Measurements from ENCODE around the gene DMBT1. TPM values are rescaled to one million over a fixed set of nuclear protein-coding genes. Genes with fewer than 3 reads are reported as not detected.

The DMBT1 gene
- total and polyA plus RNA-seq, 4 experiments from 2014 or later = not detected

DNA sequence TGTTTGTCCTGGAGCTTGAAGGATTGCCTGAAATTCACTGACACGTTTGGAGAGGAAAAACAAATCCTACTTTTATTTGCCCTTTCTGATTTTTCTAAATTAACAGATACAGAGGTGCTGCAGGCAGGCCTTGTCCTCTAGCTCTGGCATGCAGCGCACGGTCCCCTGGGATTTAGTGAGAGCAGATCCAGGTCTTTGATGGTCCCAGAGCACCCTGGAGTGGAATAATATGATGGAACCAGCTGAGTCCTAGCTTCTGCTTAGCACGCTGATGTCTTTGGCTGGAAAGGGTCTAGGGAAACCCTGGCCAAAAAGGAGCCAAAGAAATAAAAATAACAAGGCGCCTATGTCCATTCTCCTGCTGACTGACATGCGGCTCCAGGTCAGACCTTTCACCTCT lies 98.6 kb downstream of the DMBT1 start:
- Mint-ChIP-seq H3K27me3 (peaks cover 10 to 30% of the 10 kb centered on the region in 2 donors), H3K27ac (no peak overlapping the region), H3K4me1 (no peaks in the 10 kb centered on the region), H3K36me3 (no peaks in the 10 kb centered on the region), H3K9me3 (no peaks in the 10 kb centered on the region), H3K4me3 (no peak overlapping the region)
- POLR2A ChIA-PET (ENCODE audit: partially characterized antibody) = no interaction called here
- Histone ChIP-seq H3K4me3 (ENCODE audit: low read length in 2 of 2) (no peak overlapping the region), H3K27me3 (ENCODE audit: insufficient read depth, low read length) (no peaks in the 10 kb centered on the region), H3K9me3 (ENCODE audit: control insufficient read depth in 1 of 2, low read length in 2 of 2) (no peaks in the 10 kb centered on the region), H3K4me1 (ENCODE audit: insufficient read depth, low read length) (no peaks in the 10 kb centered on the region), H3K36me3 (ENCODE audit: insufficient read depth, low read length) (no peaks in the 10 kb centered on the region), H3K27ac (ENCODE audit: low read depth, low read length) (no peak overlapping the region)
- CTCF ChIA-PET (ENCODE audit: partially characterized antibody) = no interaction called here
- intact Hi-C loops (cut with micrococcal nuclease) = no loop called here
- DNase-seq = no peak

DNA sequence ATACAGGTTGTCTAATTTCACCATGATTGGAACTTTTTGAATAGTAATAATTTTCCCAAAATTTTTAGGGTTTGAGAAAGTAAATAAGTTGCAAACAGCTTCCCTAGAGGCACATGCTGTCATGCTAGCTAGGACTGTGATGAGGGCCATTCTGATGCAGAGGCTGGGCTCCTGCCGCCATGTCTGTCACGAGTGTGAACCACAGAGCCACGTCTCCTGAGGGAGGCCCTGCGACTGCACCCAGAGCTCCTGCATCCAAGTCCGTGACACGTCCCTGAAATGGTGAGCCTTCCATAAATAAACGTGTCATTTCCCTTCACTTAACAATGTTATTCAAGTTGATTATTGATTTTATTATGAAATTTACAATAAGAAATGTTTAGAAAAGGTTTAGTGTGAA lies 99.1 kb downstream of the DMBT1 start:
- Histone ChIP-seq H3K27ac (ENCODE audit: low read depth, low read length) (no peak overlapping the region), H3K4me1 (ENCODE audit: insufficient read depth, low read length) (no peaks in the 10 kb centered on the region), H3K27me3 (ENCODE audit: insufficient read depth, low read length) (no peaks in the 10 kb centered on the region), H3K4me3 (ENCODE audit: low read length in 2 of 2) (no peak overlapping the region), H3K9me3 (ENCODE audit: control insufficient read depth in 1 of 2, low read length in 2 of 2) (no peaks in the 10 kb centered on the region), H3K36me3 (ENCODE audit: insufficient read depth, low read length) (no peaks in the 10 kb centered on the region)
- Mint-ChIP-seq H3K4me1 (no peaks in the 10 kb centered on the region), H3K36me3 (no peaks in the 10 kb centered on the region), H3K27me3 (peaks cover 13 to 31% of the 10 kb centered on the region in 2 donors), H3K9me3 (no peaks in the 10 kb centered on the region), H3K4me3 (no peak overlapping the region), H3K27ac (no peak overlapping the region)
- POLR2A ChIA-PET (ENCODE audit: partially characterized antibody) = no interaction called here
- CTCF ChIA-PET (ENCODE audit: partially characterized antibody) = no interaction called here
- DNase-seq = no peak
- intact Hi-C loops (cut with micrococcal nuclease) = no loop called here

DNA sequence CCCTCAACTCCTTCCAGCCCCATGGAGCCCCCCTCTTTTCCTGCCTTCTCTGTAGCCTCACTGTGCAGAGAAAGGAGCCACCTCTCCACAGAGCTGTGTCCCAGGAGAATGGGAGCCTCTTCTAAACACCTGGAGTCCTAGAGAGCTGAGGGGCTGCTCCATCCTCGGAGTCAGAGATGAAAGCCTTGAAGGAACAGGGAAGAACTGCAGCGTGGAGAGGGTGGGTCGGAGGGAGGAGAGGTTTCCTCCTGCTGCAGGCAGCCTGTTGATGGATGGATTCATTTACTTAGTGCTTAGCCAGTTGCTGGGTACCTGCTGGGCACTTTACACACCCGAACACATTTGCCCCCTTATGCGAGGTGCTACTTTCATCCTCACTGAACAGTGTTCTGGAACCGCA lies 100.1 kb downstream of the DMBT1 start:
- H3K4me1 Mint-ChIP-seq = no peaks in the 10 kb centered on the region
- Histone ChIP-seq H3K4me1 (ENCODE audit: insufficient read depth, low read length) (no peaks in the 10 kb centered on the region), H3K4me3 (ENCODE audit: low read length in 2 of 2) (no peak overlapping the region), H3K27me3 (ENCODE audit: insufficient read depth, low read length) (no peaks in the 10 kb centered on the region), H3K27ac (ENCODE audit: low read depth, low read length) (no peak overlapping the region), H3K9me3 (ENCODE audit: control insufficient read depth in 1 of 2, low read length in 2 of 2) (no peaks in the 10 kb centered on the region), H3K36me3 (ENCODE audit: insufficient read depth, low read length) (no peaks in the 10 kb centered on the region)
- no peak for DNase-seq
- intact Hi-C loops (cut with micrococcal nuclease) = no loop called here
- no peak overlapping the region for H3K4me3 Mint-ChIP-seq
- no peaks in the 10 kb centered on the region for H3K36me3 Mint-ChIP-seq
- POLR2A ChIA-PET (ENCODE audit: partially characterized antibody) = no interaction called here
- CTCF ChIA-PET (ENCODE audit: partially characterized antibody) = no interaction called here
- peaks cover 10 to 32% of the 10 kb centered on the region in 2 donors for H3K27me3 Mint-ChIP-seq
- no peak overlapping the region for H3K27ac Mint-ChIP-seq
- H3K9me3 Mint-ChIP-seq = no peaks in the 10 kb centered on the region

DNA sequence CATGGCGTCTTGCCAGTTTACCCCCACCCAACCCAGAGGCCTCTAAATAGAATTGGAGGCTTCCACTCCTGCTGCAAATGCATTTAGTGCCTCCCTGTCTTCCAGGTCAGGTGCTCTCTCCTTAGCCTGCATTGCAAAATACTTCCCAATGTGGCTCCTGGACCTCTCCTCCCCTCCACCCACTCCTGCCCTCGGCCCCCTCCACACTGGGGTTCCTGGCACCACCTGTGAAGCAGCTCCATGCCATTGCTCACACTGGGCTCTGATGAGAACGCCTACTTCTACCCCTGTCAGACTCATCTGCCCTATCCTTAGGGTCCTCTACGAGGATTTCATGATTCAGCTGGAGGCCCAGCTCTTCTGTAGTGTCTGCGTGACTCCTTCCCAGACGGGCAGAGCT lies 101.7 kb downstream of the DMBT1 start:
- H3K4me1 Mint-ChIP-seq = no peaks in the 10 kb centered on the region
- no peaks in the 10 kb centered on the region for H3K9me3 ChIP-seq (ENCODE audit: control insufficient read depth in 1 of 2, low read length in 2 of 2)
- intact Hi-C loops (cut with micrococcal nuclease) = no loop called here
- no peak overlapping the region for H3K27ac ChIP-seq (ENCODE audit: low read depth, low read length)
- no peaks in the 10 kb centered on the region for H3K36me3 Mint-ChIP-seq
- POLR2A ChIA-PET (ENCODE audit: partially characterized antibody) = no interaction called here
- no peak overlapping the region for H3K4me3 ChIP-seq (ENCODE audit: low read length in 2 of 2)
- no peak overlapping the region for H3K4me3 Mint-ChIP-seq
- H3K9me3 Mint-ChIP-seq = no peaks in the 10 kb centered on the region
- H3K27me3 Mint-ChIP-seq = peaks cover 12 to 30% of the 10 kb centered on the region in 2 donors
- CTCF ChIA-PET (ENCODE audit: partially characterized antibody) = no interaction called here
- no peaks in the 10 kb centered on the region for H3K4me1 ChIP-seq (ENCODE audit: insufficient read depth, low read length)
- H3K27ac Mint-ChIP-seq = no peak overlapping the region
- no peaks in the 10 kb centered on the region for H3K36me3 ChIP-seq (ENCODE audit: insufficient read depth, low read length)
- no peaks in the 10 kb centered on the region for H3K27me3 ChIP-seq (ENCODE audit: insufficient read depth, low read length)
- no peak for DNase-seq

DNA sequence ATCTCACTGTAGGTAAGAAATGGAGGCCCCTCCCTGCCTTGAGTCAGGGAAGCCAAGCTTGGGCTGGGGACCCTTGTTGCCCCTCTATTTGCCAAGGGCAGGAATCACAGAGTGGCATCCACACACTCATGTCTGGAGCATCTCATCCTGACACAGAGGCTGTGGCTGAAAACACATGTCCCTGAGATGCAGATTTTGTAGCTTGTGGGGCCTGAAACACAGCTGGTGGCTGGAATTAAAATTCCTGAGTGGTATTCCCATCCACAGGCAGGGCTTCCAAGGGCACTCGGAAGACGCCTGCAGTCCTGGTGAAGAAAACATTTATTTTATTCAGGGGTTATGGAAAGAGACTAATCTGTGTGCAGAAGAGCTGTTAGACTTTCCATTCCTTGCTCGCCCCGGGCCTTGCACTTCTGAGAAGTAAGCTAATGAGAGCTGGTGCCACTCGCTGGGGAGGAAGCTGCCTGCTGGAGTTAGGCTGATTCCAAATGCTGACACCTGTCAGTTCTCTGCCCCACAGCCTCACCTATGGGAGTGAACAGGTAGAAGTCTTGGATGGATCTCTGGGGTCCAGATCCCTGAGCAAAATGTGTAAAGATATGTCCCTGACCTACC lies 103.1 kb downstream of the DMBT1 start:
- Histone ChIP-seq H3K9me3 (ENCODE audit: control insufficient read depth in 1 of 2, low read length in 2 of 2) (no peaks in the 10 kb centered on the region), H3K27me3 (ENCODE audit: insufficient read depth, low read length) (no peaks in the 10 kb centered on the region), H3K4me1 (ENCODE audit: insufficient read depth, low read length) (no peaks in the 10 kb centered on the region), H3K4me3 (ENCODE audit: low read length in 2 of 2) (no peak overlapping the region), H3K36me3 (ENCODE audit: insufficient read depth, low read length) (no peaks in the 10 kb centered on the region), H3K27ac (ENCODE audit: low read depth, low read length) (no peak overlapping the region)
- H3K4me1 Mint-ChIP-seq = no peaks in the 10 kb centered on the region
- H3K36me3 Mint-ChIP-seq = no peaks in the 10 kb centered on the region
- ChIA-PET POLR2A (ENCODE audit: partially characterized antibody) (no interaction called here), CTCF (ENCODE audit: partially characterized antibody) (no interaction called here)
- no peak overlapping the region for H3K4me3 Mint-ChIP-seq
- H3K9me3 Mint-ChIP-seq = no peaks in the 10 kb centered on the region
- intact Hi-C loops (cut with micrococcal nuclease) = no loop called here
- no peak overlapping the region for H3K27ac Mint-ChIP-seq
- no peak for DNase-seq
- H3K27me3 Mint-ChIP-seq = peaks cover 16 to 24% of the 10 kb centered on the region in 2 donors

DNA sequence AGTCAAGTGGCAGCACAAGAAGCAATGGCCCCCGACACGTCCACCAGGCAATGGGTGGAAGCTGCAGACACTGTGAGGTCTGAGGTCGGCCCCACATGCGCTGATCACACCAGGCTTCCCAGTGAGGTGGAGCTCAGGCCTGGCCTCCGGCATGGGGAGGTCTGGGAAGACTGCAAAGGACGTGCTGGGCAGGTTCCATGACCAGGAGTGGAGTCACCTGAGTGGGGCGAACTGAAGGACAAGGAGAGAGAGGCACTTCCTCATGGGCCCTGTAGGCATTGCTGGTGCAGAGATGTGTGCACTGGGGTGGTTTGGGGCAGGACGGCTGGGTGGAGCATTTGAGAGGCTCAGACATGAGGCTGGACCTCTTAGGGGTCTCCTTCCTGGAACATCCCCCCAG lies 103.9 kb downstream of the DMBT1 start:
- H3K4me1 ChIP-seq (ENCODE audit: insufficient read depth, low read length) = no peaks in the 10 kb centered on the region
- Mint-ChIP-seq H3K9me3 (no peaks in the 10 kb centered on the region), H3K27ac (no peak overlapping the region), H3K4me3 (no peak overlapping the region), H3K27me3 (peaks cover 16 to 28% of the 10 kb centered on the region in 2 donors), H3K36me3 (no peaks in the 10 kb centered on the region), H3K4me1 (no peaks in the 10 kb centered on the region)
- H3K27me3 ChIP-seq (ENCODE audit: insufficient read depth, low read length) = no peaks in the 10 kb centered on the region
- ChIA-PET POLR2A (ENCODE audit: partially characterized antibody) (no interaction called here), CTCF (ENCODE audit: partially characterized antibody) (no interaction called here)
- no peaks in the 10 kb centered on the region for H3K9me3 ChIP-seq (ENCODE audit: control insufficient read depth in 1 of 2, low read length in 2 of 2)
- no peaks in the 10 kb centered on the region for H3K36me3 ChIP-seq (ENCODE audit: insufficient read depth, low read length)
- H3K4me3 ChIP-seq (ENCODE audit: low read length in 2 of 2) = no peak overlapping the region
- H3K27ac ChIP-seq (ENCODE audit: low read depth, low read length) = no peak overlapping the region
- no peak for DNase-seq
- intact Hi-C loops (cut with micrococcal nuclease) = no loop called here

DNA sequence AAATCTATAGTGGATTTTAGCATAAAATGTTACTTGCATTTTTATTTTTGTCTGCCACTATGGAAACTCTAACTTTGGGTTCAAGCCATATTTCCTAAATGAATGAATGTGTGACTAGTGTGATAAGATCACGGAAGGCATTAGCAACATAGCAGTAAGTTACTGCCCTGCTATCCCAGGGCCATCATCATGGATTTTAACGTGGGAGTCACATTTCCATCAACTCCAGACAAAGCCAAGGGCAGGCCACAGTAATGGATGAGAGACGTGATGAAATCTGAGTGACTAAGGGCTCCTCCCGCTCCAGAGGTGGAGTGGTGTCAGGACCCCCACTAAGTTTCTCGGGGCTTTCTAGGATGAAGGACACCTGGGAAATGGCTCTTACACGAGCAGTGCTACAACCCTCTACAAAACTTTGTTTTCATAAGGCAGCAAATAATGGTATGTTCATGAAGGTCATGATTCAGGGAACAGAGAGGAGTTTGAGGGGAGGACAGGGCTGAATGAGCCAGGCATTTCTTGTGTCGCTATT lies 104.8 kb downstream of the DMBT1 start:
- intact Hi-C loops (cut with micrococcal nuclease) = no loop called here
- H3K36me3 Mint-ChIP-seq = no peaks in the 10 kb centered on the region
- H3K9me3 Mint-ChIP-seq = no peaks in the 10 kb centered on the region
- H3K27me3 Mint-ChIP-seq = peaks cover 18 to 31% of the 10 kb centered on the region in 2 donors
- no peaks in the 10 kb centered on the region for H3K27me3 ChIP-seq (ENCODE audit: insufficient read depth, low read length)
- no peak overlapping the region for H3K4me3 ChIP-seq (ENCODE audit: low read length in 2 of 2)
- H3K4me3 Mint-ChIP-seq = no peak overlapping the region
- ChIA-PET POLR2A (ENCODE audit: partially characterized antibody) (no interaction called here), CTCF (ENCODE audit: partially characterized antibody) (no interaction called here)
- no peak for DNase-seq
- H3K4me1 ChIP-seq (ENCODE audit: insufficient read depth, low read length) = no peaks in the 10 kb centered on the region
- no peak overlapping the region for H3K27ac ChIP-seq (ENCODE audit: low read depth, low read length)
- H3K36me3 ChIP-seq (ENCODE audit: insufficient read depth, low read length) = no peaks in the 10 kb centered on the region
- H3K9me3 ChIP-seq (ENCODE audit: control insufficient read depth in 1 of 2, low read length in 2 of 2) = no peaks in the 10 kb centered on the region
- no peaks in the 10 kb centered on the region for H3K4me1 Mint-ChIP-seq
- no peak overlapping the region for H3K27ac Mint-ChIP-seq

DNA sequence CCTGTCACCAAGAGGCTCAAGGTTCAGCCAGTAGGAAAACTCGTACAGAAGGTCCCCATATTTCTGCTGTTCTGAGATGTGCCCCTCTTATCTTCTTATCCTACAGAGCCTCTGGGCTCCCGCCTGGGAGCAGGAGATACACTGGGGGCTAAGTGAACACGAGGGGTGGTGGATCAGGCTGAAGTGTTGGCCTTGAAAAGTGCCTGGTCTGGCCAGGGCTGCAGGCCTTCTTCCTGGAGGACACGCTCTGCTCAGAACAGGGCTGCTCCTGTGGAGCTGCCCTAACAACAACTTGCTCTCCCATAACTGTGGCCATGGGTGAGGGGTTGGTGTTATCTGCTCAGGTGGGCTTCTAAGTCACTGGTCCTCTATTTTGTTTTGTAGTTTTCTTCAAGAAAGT lies 105.4 kb downstream of the DMBT1 start:
- H3K4me3 Mint-ChIP-seq = no peak overlapping the region
- H3K27ac Mint-ChIP-seq = no peak overlapping the region
- DNase-seq = no peak
- ChIA-PET CTCF (ENCODE audit: partially characterized antibody) (no interaction called here), POLR2A (ENCODE audit: partially characterized antibody) (no interaction called here)
- Histone ChIP-seq H3K4me3 (ENCODE audit: low read length in 2 of 2) (no peak overlapping the region), H3K36me3 (ENCODE audit: insufficient read depth, low read length) (no peaks in the 10 kb centered on the region), H3K4me1 (ENCODE audit: insufficient read depth, low read length) (no peaks in the 10 kb centered on the region), H3K9me3 (ENCODE audit: control insufficient read depth in 1 of 2, low read length in 2 of 2) (no peaks in the 10 kb centered on the region), H3K27ac (ENCODE audit: low read depth, low read length) (no peak overlapping the region), H3K27me3 (ENCODE audit: insufficient read depth, low read length) (no peaks in the 10 kb centered on the region)
- no peaks in the 10 kb centered on the region for H3K9me3 Mint-ChIP-seq
- intact Hi-C loops (cut with micrococcal nuclease) = no loop called here
- peaks cover 18 to 30% of the 10 kb centered on the region in 2 donors for H3K27me3 Mint-ChIP-seq
- H3K4me1 Mint-ChIP-seq = no peaks in the 10 kb centered on the region
- no peaks in the 10 kb centered on the region for H3K36me3 Mint-ChIP-seq
